ENCODE results near the gene STK11.

DNA sequence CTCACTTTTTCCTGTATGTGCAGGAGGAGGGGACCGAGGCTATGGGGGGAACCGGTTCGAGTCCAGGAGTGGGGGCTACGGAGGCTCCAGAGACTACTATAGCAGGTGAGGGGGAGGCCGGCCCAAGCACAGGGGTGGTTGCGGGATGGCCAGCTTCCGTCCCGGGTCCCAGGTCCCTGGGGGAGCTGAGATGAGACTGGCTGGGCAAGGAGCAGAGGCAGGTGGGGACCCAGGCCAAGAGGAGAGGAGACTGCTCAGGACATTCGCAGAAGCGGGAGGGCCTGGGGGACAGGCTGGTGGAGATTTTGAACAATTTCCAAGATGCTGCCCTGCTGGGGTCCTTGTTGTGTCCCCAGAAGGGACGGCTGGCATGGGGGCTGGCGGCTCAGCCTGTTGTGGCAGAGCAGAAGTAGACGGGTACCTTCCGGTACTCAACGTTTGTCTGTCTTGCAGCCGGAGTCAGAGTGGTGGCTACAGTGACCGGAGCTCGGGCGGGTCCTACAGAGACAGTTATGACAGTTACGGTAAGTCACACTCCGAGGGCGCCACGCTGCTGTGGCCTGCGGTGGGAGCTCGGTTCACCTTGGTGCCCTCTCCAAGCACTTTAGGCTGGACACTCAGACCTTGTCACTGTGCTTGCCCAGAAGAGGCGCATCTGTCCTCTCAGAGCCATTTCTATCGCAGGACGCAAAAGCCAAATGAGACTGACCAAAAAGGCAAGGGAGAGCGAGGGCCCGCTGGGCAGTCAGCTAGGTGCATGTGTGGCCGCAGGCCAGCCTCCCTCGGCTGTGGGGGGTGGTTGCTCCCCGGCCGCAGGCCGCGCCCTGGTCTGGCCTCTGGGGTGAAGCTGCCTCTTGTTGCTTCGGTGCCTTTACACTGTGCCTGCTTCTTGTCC, 66.2 kb downstream of the STK11 start:
- no peak for TF ChIP-seq CTCF (conservative IDR thresholded peaks at IDR 0.05; ENCODE audit: low read depth in 2 of 2)
- TF ChIP-seq EZH2 (IDR thresholded peaks at IDR 0.05; ENCODE audit: low read depth, unreplicated experiment), result no peak
- TF ChIP-seq, protein P1, sequence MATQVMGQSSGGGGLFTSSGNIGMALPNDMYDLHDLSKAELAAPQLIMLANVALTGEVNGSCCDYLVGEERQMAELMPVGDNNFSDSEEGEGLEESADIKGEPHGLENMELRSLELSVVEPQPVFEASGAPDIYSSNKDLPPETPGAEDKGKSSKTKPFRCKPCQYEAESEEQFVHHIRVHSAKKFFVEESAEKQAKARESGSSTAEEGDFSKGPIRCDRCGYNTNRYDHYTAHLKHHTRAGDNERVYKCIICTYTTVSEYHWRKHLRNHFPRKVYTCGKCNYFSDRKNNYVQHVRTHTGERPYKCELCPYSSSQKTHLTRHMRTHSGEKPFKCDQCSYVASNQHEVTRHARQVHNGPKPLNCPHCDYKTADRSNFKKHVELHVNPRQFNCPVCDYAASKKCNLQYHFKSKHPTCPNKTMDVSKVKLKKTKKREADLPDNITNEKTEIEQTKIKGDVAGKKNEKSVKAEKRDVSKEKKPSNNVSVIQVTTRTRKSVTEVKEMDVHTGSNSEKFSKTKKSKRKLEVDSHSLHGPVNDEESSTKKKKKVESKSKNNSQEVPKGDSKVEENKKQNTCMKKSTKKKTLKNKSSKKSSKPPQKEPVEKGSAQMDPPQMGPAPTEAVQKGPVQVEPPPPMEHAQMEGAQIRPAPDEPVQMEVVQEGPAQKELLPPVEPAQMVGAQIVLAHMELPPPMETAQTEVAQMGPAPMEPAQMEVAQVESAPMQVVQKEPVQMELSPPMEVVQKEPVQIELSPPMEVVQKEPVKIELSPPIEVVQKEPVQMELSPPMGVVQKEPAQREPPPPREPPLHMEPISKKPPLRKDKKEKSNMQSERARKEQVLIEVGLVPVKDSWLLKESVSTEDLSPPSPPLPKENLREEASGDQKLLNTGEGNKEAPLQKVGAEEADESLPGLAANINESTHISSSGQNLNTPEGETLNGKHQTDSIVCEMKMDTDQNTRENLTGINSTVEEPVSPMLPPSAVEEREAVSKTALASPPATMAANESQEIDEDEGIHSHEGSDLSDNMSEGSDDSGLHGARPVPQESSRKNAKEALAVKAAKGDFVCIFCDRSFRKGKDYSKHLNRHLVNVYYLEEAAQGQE (IDR thresholded peaks at IDR 0.05; ENCODE audit: unreplicated experiment), result no peak
- TF ChIP-seq EZH2phosphoT487 (IDR thresholded peaks at IDR 0.05; ENCODE audit: unreplicated experiment), result no peak
- TF ChIP-seq POLR2AphosphoS5 (IDR thresholded peaks at IDR 0.05; ENCODE audit: low read depth), result peak; percentile 19; the same call in 1 of the 2 replicates
- no peak for TF ChIP-seq NANOG (IDR thresholded peaks at IDR 0.05; ENCODE audit: borderline replicate concordance)
- TF ChIP-seq JUNB (IDR thresholded peaks at IDR 0.05; ENCODE audit: unreplicated experiment), result no peak

All from GM23338 (cell line).